Measurements from ENCODE around the gene TTC34. TPM values are rescaled to one million over a fixed set of nuclear protein-coding genes. Genes with fewer than 3 reads are reported as not detected.
A peak's percentile ranks its signal among the peaks of the same experiment; 100 is the strongest.

TTC34 gene
- total RNA-seq, 1 donor from 2014 or later = 1.8 TPM

GRCh38 chr1:2644591-2645101 lies 156.8 kb downstream of the TTC34 start:
- Mint-ChIP-seq H3K27ac (no peak overlapping the region), H3K4me1 (ENCODE audit: low read depth) (no peaks in the 10 kb centered on the region), H3K9me3 (peaks cover 25% of the 10 kb centered on the region)

GRCh38 chr1:2644171-2644570 lies 157.3 kb downstream of the TTC34 start:
- intact Hi-C loops (cut with micrococcal nuclease) = loop anchor here (5.0 to 10.0 kb wide), 3 partner anchors 447 to 1261 kb away; partner anchors contain the start of gene C1orf174
- Mint-ChIP-seq H3K9me3 (peaks cover 25% of the 10 kb centered on the region), H3K27me3 (ENCODE audit: insufficient read depth) (peaks cover 2% of the 10 kb centered on the region), H3K27ac (no peak overlapping the region), H3K4me1 (ENCODE audit: low read depth) (no peaks in the 10 kb centered on the region), H3K4me3 (no peak overlapping the region), H3K36me3 (ENCODE audit: low read depth) (no peaks in the 10 kb centered on the region)
- no peak for DNase-seq (ENCODE audit: low spot score)

More at GRCh38 chr1:2644591-2645101, 156.8 kb downstream of the TTC34 start:
- Mint-ChIP-seq H3K36me3 (ENCODE audit: low read depth) (no peaks in the 10 kb centered on the region), H3K4me3 (no peak overlapping the region), H3K27me3 (ENCODE audit: insufficient read depth) (peaks cover 2% of the 10 kb centered on the region)
- DNase-seq (ENCODE audit: low spot score) = no peak
- intact Hi-C loops (cut with micrococcal nuclease) = loop anchor here (5.0 to 10.0 kb wide), 3 partner anchors 447 to 1260 kb away; partner anchors contain the start of gene C1orf174

GRCh38 chr1:2643414-2644077 lies 157.9 kb downstream of the TTC34 start:
- peaks cover 25% of the 10 kb centered on the region for H3K9me3 Mint-ChIP-seq
- peak overlapping the region; percentile 72 for H3K4me3 Mint-ChIP-seq
- intact Hi-C loops (cut with micrococcal nuclease) = loop anchor here (1.0 to 10.0 kb wide), 8 partner anchors 65 to 1261 kb away; partner anchors contain the start of genes C1orf174, MORN1, PANK4 and RER1
- H3K27ac Mint-ChIP-seq = peak overlapping the region; percentile 52
- no peak for DNase-seq (ENCODE audit: low spot score)
- no peaks in the 10 kb centered on the region for H3K36me3 Mint-ChIP-seq (ENCODE audit: low read depth)
- peaks cover 2% of the 10 kb centered on the region for H3K27me3 Mint-ChIP-seq (ENCODE audit: insufficient read depth)
- no peaks in the 10 kb centered on the region for H3K4me1 Mint-ChIP-seq (ENCODE audit: low read depth)

GRCh38 chr1:2642560-2643413 lies 158.7 kb downstream of the TTC34 start:
- Mint-ChIP-seq H3K4me3 (peak overlapping the region; percentile 85), H3K36me3 (ENCODE audit: low read depth) (no peaks in the 10 kb centered on the region), H3K27ac (peak overlapping the region; percentile 93), H3K27me3 (ENCODE audit: insufficient read depth) (no peaks in the 10 kb centered on the region), H3K4me1 (ENCODE audit: low read depth) (no peaks in the 10 kb centered on the region), H3K9me3 (peaks cover 20% of the 10 kb centered on the region)
- intact Hi-C loops (cut with micrococcal nuclease) = loop anchor here (1.0 to 10.0 kb wide), 9 partner anchors 56 to 1262 kb away; partner anchors contain the start of genes C1orf174, MORN1, PANK4 and PRXL2B
- peak; percentile 93 for DNase-seq (ENCODE audit: low spot score)

- Mint-ChIP-seq H3K4me3 (peak overlapping the region; percentile 85), H3K4me1 (ENCODE audit: low read depth) (no peaks in the 10 kb centered on the region), H3K36me3 (ENCODE audit: low read depth) (no peaks in the 10 kb centered on the region), H3K9me3 (peaks cover 21% of the 10 kb centered on the region), H3K27me3 (ENCODE audit: insufficient read depth) (no peaks in the 10 kb centered on the region), H3K27ac (peak overlapping the region; percentile 93)
- intact Hi-C loops (cut with micrococcal nuclease) = loop anchor here (1.0 to 10.0 kb wide), 5 partner anchors 56 to 1263 kb away; partner anchors contain the start of genes C1orf174 and PRXL2B
- no peak for DNase-seq (ENCODE audit: low spot score)
Observed at GRCh38 chr1:2642131-2642559, 159.3 kb downstream of the TTC34 start.

GRCh38 chr1:2641381-2642130 lies 159.9 kb downstream of the TTC34 start:
- Mint-ChIP-seq H3K9me3 (peaks cover 20% of the 10 kb centered on the region), H3K4me1 (ENCODE audit: low read depth) (no peaks in the 10 kb centered on the region), H3K36me3 (ENCODE audit: low read depth) (peaks cover 1% of the 10 kb centered on the region), H3K4me3 (peak overlapping the region; percentile 85), H3K27me3 (ENCODE audit: insufficient read depth) (no peaks in the 10 kb centered on the region), H3K27ac (no peak overlapping the region)
- intact Hi-C loops (cut with micrococcal nuclease) = loop anchor here (1.0 to 10.0 kb wide), 5 partner anchors 55 to 1263 kb away; partner anchors contain the start of genes C1orf174 and PRXL2B
- DNase-seq (ENCODE audit: low spot score) = no peak

- H3K4me1 Mint-ChIP-seq (ENCODE audit: low read depth) = no peaks in the 10 kb centered on the region
- intact Hi-C loops (cut with micrococcal nuclease) = loop anchor here (5.0 to 10.0 kb wide), 3 partner anchors 443 to 1264 kb away; partner anchors contain the start of gene C1orf174
- no peak overlapping the region for H3K4me3 Mint-ChIP-seq
- no peak overlapping the region for H3K27ac Mint-ChIP-seq
- peaks cover 17% of the 10 kb centered on the region for H3K9me3 Mint-ChIP-seq
- H3K27me3 Mint-ChIP-seq (ENCODE audit: insufficient read depth) = no peaks in the 10 kb centered on the region
- peaks cover 1% of the 10 kb centered on the region for H3K36me3 Mint-ChIP-seq (ENCODE audit: low read depth)
- no peak for DNase-seq (ENCODE audit: low spot score)
Observed at GRCh38 chr1:2640626-2641025, 160.9 kb downstream of the TTC34 start.

- H3K36me3 Mint-ChIP-seq (ENCODE audit: low read depth) = peaks cover 1% of the 10 kb centered on the region
- intact Hi-C loops (cut with micrococcal nuclease) = loop anchor here (5.0 to 10.0 kb wide), 3 partner anchors 443 to 1265 kb away; partner anchors contain the start of gene C1orf174
- H3K9me3 Mint-ChIP-seq = peaks cover 14% of the 10 kb centered on the region
- no peak for DNase-seq (ENCODE audit: low spot score)
- no peaks in the 10 kb centered on the region for H3K27me3 Mint-ChIP-seq (ENCODE audit: insufficient read depth)
- no peaks in the 10 kb centered on the region for H3K4me1 Mint-ChIP-seq (ENCODE audit: low read depth)
- H3K4me3 Mint-ChIP-seq = no peak overlapping the region
- H3K27ac Mint-ChIP-seq = no peak overlapping the region
Observed at GRCh38 chr1:2639607-2640521, 161.6 kb downstream of the TTC34 start.

- no peak overlapping the region for H3K27ac Mint-ChIP-seq
- no peaks in the 10 kb centered on the region for H3K27me3 Mint-ChIP-seq (ENCODE audit: insufficient read depth)
- peaks cover 14% of the 10 kb centered on the region for H3K9me3 Mint-ChIP-seq
- no peak for DNase-seq (ENCODE audit: low spot score)
- peaks cover 1% of the 10 kb centered on the region for H3K36me3 Mint-ChIP-seq (ENCODE audit: low read depth)
- intact Hi-C loops (cut with micrococcal nuclease) = no loop called here
- H3K4me3 Mint-ChIP-seq = no peak overlapping the region
- H3K4me1 Mint-ChIP-seq (ENCODE audit: low read depth) = no peaks in the 10 kb centered on the region
Observed at GRCh38 chr1:2639203-2639602, 162.3 kb downstream of the TTC34 start.

GRCh38 chr1:2638466-2639115 lies 162.9 kb downstream of the TTC34 start:
- intact Hi-C loops (cut with micrococcal nuclease) = no loop called here
- no peaks in the 10 kb centered on the region for H3K4me1 Mint-ChIP-seq (ENCODE audit: low read depth)
- H3K27me3 Mint-ChIP-seq (ENCODE audit: insufficient read depth) = no peaks in the 10 kb centered on the region
- no peak overlapping the region for H3K4me3 Mint-ChIP-seq
- H3K27ac Mint-ChIP-seq = no peak overlapping the region
- H3K36me3 Mint-ChIP-seq (ENCODE audit: low read depth) = peaks cover 1% of the 10 kb centered on the region
- H3K9me3 Mint-ChIP-seq = peaks cover 14% of the 10 kb centered on the region
- no peak for DNase-seq (ENCODE audit: low spot score)
